Measurements from ENCODE around the gene MAS1L. TPM values are rescaled to one million over a fixed set of nuclear protein-coding genes. Genes with fewer than 3 reads are reported as not detected.

The MAS1L gene
- not detected in 2 replicates for total RNA-seq

GRCh38 chr6:29487660-29488059 lies at the start of gene MAS1L:
Gene MAS1L, minus strand, starts transcription at chr6:29487956. Its CDS starts 54 bp downstream, at chr6:29487902.

GRCh38 chr6:29456971-29457370 lies 30.8 kb downstream of the MAS1L start, which contains the start of the genes OR11A1 and OR2H1:
Gene OR11A1, minus strand, starts transcription at chr6:29457071. Its CDS starts 29,430 bp downstream, at chr6:29427641.
Gene OR2H1, plus strand, starts transcription at chr6:29457155. Its CDS starts 4,615 bp downstream, at chr6:29461770.

GRCh38 chr6:29439006-29439405 lies 48.8 kb downstream of the MAS1L start, which contains the start of gene OR10C1:
Gene OR10C1, plus strand, starts transcription at chr6:29439306. Its CDS starts 710 bp downstream, at chr6:29440016.

Other genes starting within 250 kb of the MAS1L start
- not detected in 2 replicates for gene OR14J1, start 186.3 kb downstream of the MAS1L start, total RNA-seq
- gene OR5V1, start 119.1 kb downstream of the MAS1L start, total RNA-seq = not detected in 2 replicates
- gene OR12D3, start 112.7 kb downstream of the MAS1L start, total RNA-seq = not detected in 2 replicates
- not detected in 2 replicates for gene OR12D2, start 92.3 kb downstream of the MAS1L start, total RNA-seq
- not detected in 2 replicates for gene OR12D1, start 73.0 kb downstream of the MAS1L start, total RNA-seq
- not detected in 2 replicates for gene OR10C1, start 48.6 kb downstream of the MAS1L start, total RNA-seq
- gene OR11A1, start 30.9 kb downstream of the MAS1L start, total RNA-seq = not detected in 2 replicates
- gene OR2H1, start 30.8 kb downstream of the MAS1L start, total RNA-seq = not detected in 2 replicates
- gene UBD, start 71.8 kb upstream of the MAS1L start, total RNA-seq = 0.66 TPM in 1 of 2 replicates, not detected in the other
- gene OR2H2, start 97.2 kb upstream of the MAS1L start, total RNA-seq = not detected in 2 replicates
- gene GABBR1, start 145.2 kb upstream of the MAS1L start, total RNA-seq = 15.5 and 16.3 TPM in 2 replicates
- gene MOG, start 169.1 kb upstream of the MAS1L start, total RNA-seq = not detected in 2 replicates
- 0.17 and 0.29 TPM in 2 replicates for gene ZFP57, start 193.2 kb upstream of the MAS1L start, total RNA-seq
- gene HLA-F, start 235.5 kb upstream of the MAS1L start, total RNA-seq = 1.3 and 1.9 TPM in 2 replicates